Measurements from ENCODE around the gene SLC8B1. TPM values are rescaled to one million over a fixed set of nuclear protein-coding genes. Genes with fewer than 3 reads are reported as not detected.

SLC8B1 gene
- total and polyA plus RNA-seq, 4 donors: 9.9 to 23.8 (median 14.2) TPM

DNA sequence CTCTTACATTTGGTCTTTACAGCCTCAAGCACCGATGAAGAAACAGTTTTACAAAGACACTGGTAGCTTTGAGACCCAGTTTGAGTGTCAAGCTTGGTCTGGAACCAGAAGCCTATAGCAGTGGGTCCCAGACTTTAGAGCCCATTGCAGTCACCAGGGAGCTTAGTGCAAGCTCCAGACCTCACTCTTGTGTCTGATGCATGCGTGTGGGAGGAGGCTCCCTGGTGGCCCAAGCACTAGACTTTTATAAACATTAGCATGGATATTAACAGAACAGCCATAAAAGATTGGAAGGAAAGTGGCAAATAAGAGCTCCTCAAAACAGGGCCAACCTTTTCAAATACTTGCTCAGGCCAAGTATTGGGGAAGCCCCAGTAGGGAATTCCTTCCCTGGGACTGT is 45.5 kb downstream of the SLC8B1 start:
- DNase-seq (ENCODE audit: low spot score): no peak
- Histone ChIP-seq H3K27ac (ENCODE audit: low read depth in 1 of 2, low read length in 2 of 2) (no peak overlapping the region), H3K9me3 (ENCODE audit: control insufficient read depth in 4 of 4, low read length in 3 of 4) (no peaks in the 10 kb centered on the region), H3K27me3 (ENCODE audit: control insufficient read depth in 4 of 4, insufficient read depth in 4 of 4, low read length in 3 of 4) (no peaks in the 10 kb centered on the region), H3K4me3 (ENCODE audit: low read depth in 1 of 3, low read length in 3 of 3) (no peak overlapping the region), H3K9ac (ENCODE audit: low read depth in 1 of 2, low read length in 2 of 2) (no peak overlapping the region), H3K4me1 (ENCODE audit: control insufficient read depth in 4 of 4, insufficient read depth in 4 of 4, low read length in 3 of 4) (no peaks in the 10 kb centered on the region), H3K36me3 (ENCODE audit: control insufficient read depth in 4 of 4, insufficient read depth in 3 of 4, low read depth in 1 of 4, low read length in 3 of 4) (peaks cover 17 to 93% (median 52%) of the 10 kb centered on the region in 4 donors)
- WGBS: 95% methylated on average over 2 of the region's 2 CpGs
- no peak for TF ChIP-seq NR2F2 (IDR thresholded peaks at IDR 0.05)
- TF ChIP-seq, protein P1, sequence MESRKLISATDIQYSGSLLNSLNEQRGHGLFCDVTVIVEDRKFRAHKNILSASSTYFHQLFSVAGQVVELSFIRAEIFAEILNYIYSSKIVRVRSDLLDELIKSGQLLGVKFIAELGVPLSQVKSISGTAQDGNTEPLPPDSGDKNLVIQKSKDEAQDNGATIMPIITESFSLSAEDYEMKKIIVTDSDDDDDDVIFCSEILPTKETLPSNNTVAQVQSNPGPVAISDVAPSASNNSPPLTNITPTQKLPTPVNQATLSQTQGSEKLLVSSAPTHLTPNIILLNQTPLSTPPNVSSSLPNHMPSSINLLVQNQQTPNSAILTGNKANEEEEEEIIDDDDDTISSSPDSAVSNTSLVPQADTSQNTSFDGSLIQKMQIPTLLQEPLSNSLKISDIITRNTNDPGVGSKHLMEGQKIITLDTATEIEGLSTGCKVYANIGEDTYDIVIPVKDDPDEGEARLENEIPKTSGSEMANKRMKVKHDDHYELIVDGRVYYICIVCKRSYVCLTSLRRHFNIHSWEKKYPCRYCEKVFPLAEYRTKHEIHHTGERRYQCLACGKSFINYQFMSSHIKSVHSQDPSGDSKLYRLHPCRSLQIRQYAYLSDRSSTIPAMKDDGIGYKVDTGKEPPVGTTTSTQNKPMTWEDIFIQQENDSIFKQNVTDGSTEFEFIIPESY (IDR thresholded peaks at IDR 0.05): no peak
- no peak for TF ChIP-seq RAD21 (IDR thresholded peaks at IDR 0.05)
- TF ChIP-seq, protein P2, sequence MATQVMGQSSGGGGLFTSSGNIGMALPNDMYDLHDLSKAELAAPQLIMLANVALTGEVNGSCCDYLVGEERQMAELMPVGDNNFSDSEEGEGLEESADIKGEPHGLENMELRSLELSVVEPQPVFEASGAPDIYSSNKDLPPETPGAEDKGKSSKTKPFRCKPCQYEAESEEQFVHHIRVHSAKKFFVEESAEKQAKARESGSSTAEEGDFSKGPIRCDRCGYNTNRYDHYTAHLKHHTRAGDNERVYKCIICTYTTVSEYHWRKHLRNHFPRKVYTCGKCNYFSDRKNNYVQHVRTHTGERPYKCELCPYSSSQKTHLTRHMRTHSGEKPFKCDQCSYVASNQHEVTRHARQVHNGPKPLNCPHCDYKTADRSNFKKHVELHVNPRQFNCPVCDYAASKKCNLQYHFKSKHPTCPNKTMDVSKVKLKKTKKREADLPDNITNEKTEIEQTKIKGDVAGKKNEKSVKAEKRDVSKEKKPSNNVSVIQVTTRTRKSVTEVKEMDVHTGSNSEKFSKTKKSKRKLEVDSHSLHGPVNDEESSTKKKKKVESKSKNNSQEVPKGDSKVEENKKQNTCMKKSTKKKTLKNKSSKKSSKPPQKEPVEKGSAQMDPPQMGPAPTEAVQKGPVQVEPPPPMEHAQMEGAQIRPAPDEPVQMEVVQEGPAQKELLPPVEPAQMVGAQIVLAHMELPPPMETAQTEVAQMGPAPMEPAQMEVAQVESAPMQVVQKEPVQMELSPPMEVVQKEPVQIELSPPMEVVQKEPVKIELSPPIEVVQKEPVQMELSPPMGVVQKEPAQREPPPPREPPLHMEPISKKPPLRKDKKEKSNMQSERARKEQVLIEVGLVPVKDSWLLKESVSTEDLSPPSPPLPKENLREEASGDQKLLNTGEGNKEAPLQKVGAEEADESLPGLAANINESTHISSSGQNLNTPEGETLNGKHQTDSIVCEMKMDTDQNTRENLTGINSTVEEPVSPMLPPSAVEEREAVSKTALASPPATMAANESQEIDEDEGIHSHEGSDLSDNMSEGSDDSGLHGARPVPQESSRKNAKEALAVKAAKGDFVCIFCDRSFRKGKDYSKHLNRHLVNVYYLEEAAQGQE (IDR thresholded peaks at IDR 0.05): no peak

GRCh38 chr12:113287899-113288282 is 47.0 kb downstream of the SLC8B1 start:
- H3K36me3 ChIP-seq (ENCODE audit: control insufficient read depth in 4 of 4, insufficient read depth in 3 of 4, low read depth in 1 of 4, low read length in 3 of 4): peaks cover 12 to 84% (median 49%) of the 10 kb centered on the region in 4 donors
- no peak for TF ChIP-seq HNF4A (conservative IDR thresholded peaks at IDR 0.05)
- TF ChIP-seq, protein P2 (IDR thresholded peaks at IDR 0.05): no peak
- TF ChIP-seq NR2F2 (IDR thresholded peaks at IDR 0.05): no peak
- TF ChIP-seq EGR1 (IDR thresholded peaks at IDR 0.05; ENCODE audit: low read depth in 2 of 2): no peak
- TF ChIP-seq, protein P1 (IDR thresholded peaks at IDR 0.05): no peak
- no peak for TF ChIP-seq ATF3 (IDR thresholded peaks at IDR 0.05)
- TF ChIP-seq, protein P3, sequence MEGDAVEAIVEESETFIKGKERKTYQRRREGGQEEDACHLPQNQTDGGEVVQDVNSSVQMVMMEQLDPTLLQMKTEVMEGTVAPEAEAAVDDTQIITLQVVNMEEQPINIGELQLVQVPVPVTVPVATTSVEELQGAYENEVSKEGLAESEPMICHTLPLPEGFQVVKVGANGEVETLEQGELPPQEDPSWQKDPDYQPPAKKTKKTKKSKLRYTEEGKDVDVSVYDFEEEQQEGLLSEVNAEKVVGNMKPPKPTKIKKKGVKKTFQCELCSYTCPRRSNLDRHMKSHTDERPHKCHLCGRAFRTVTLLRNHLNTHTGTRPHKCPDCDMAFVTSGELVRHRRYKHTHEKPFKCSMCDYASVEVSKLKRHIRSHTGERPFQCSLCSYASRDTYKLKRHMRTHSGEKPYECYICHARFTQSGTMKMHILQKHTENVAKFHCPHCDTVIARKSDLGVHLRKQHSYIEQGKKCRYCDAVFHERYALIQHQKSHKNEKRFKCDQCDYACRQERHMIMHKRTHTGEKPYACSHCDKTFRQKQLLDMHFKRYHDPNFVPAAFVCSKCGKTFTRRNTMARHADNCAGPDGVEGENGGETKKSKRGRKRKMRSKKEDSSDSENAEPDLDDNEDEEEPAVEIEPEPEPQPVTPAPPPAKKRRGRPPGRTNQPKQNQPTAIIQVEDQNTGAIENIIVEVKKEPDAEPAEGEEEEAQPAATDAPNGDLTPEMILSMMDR (IDR thresholded peaks at IDR 0.05; ENCODE audit: low read depth, low read length, missing input control): no peak
- TF ChIP-seq FOXA2 (IDR thresholded peaks at IDR 0.05): no peak
- TF ChIP-seq MAX (IDR thresholded peaks at IDR 0.05): no peak
- no peak for TF ChIP-seq YY1 (IDR thresholded peaks at IDR 0.05)
- TF ChIP-seq TAF1 (conservative IDR thresholded peaks at IDR 0.05): no peak
- no peak for TF ChIP-seq GABPA (IDR thresholded peaks at IDR 0.05 in 1 of 2, conservative IDR thresholded peaks at IDR 0.05 in 1 of 2)
- TF ChIP-seq SP1 (IDR thresholded peaks at IDR 0.05): no peak
- TF ChIP-seq JUND (IDR thresholded peaks at IDR 0.05): no peak
- H3K9ac ChIP-seq (ENCODE audit: low read depth in 1 of 2, low read length in 2 of 2): no peak overlapping the region
- H3K4me1 ChIP-seq (ENCODE audit: control insufficient read depth in 4 of 4, insufficient read depth in 4 of 4, low read length in 3 of 4): no peaks in the 10 kb centered on the region
- H3K9me3 ChIP-seq (ENCODE audit: control insufficient read depth in 4 of 4, low read length in 3 of 4): no peaks in the 10 kb centered on the region
- H3K27me3 ChIP-seq (ENCODE audit: control insufficient read depth in 4 of 4, insufficient read depth in 4 of 4, low read length in 3 of 4): no peaks in the 10 kb centered on the region
- no peak overlapping the region for H3K4me3 ChIP-seq (ENCODE audit: low read depth in 1 of 3, low read length in 3 of 3)
- no peak overlapping the region for H3K27ac ChIP-seq (ENCODE audit: low read depth in 1 of 2, low read length in 2 of 2)
- no peak for DNase-seq (ENCODE audit: low spot score)
- WGBS: 94% methylated on average over 19 of the region's 19 CpGs
